IMR-90 (cell line): Measurements from ENCODE around the gene TMEM163. TPM values are rescaled to one million over a fixed set of nuclear protein-coding genes. Genes with fewer than 3 reads are reported as not detected.

ENCODE experiments used
- ATAC-seq: fragments of 200-7000 bp; cut with Tn5 transposase; 2 replicates; pipeline ENCODE4 v1.9.1; 2020; ENCODE audit warnings: low read depth, mild to moderate bottlenecking, moderate library complexity
- BruUV-seq: library from RNA; stranded (reverse); fragments of 400-500 nt; replicated peaks from 2 replicates; lab custom pipeline; 2021; lab: Mats Ljungman, UMichigan
- CTCF ChIA-PET: fragments of 300-600 bp; formaldehyde crosslinking; extraction: SDS; loops from one replicate; lab custom pipeline; 2021; ENCODE audit warnings: antibody characterized with exemption; lab: Yijun Ruan, JAX
- POLR2A ChIA-PET: fragments of 300-600 bp; sonication (Branson Sonifier 250); formaldehyde crosslinking; loops from one replicate; lab custom pipeline; 2022; ENCODE audit warnings: antibody characterized with exemption; ENCODE audit not compliant: unreplicated experiment; lab: Charles Lee
- DNase-seq: peaks from one replicate; pipeline ENCODE4 v3.0.0; 2013
- H2AFZ ChIP-seq: replicated peaks from 2 replicates; pipeline ENCODE3; 2013; ENCODE audit warnings: low read length, mild to moderate bottlenecking; ENCODE audit not compliant: poor library complexity
- H2AK5ac ChIP-seq: 2 replicates; pipeline ENCODE4 v1.6.1; 2013; ENCODE audit warnings: low read depth, low read length, inconsistent platforms
- H2AK9ac ChIP-seq: replicated peaks from 2 replicates; pipeline ENCODE3; 2013; ENCODE audit warnings: mild to moderate bottlenecking, low read depth, low read length, moderate library complexity; ENCODE audit not compliant: poor library complexity
- H2BK120ac ChIP-seq: 2 replicates; pipeline ENCODE4 v1.6.1; 2013; ENCODE audit warnings: low read depth, low read length, inconsistent platforms
- H2BK15ac ChIP-seq: 3 replicates; pipeline ENCODE4 v1.6.1; 2013; ENCODE audit warnings: low read depth, low read length, inconsistent platforms
- H2BK20ac ChIP-seq: 2 replicates; pipeline ENCODE4 v1.6.1; 2013; ENCODE audit warnings: low read depth, mild to moderate bottlenecking, inconsistent platforms, low read length, moderate library complexity
- H2BK5ac ChIP-seq: 2 replicates; pipeline ENCODE4 v1.6.1; 2013; ENCODE audit warnings: mild to moderate bottlenecking, low read depth, low read length, inconsistent platforms; ENCODE audit not compliant: poor library complexity, severe bottlenecking
- H3K14ac ChIP-seq: replicated peaks from 2 replicates; pipeline ENCODE4 v1.6.1; 2013; ENCODE audit warnings: low read depth, low read length, inconsistent platforms
- H3K18ac ChIP-seq: 2 replicates; pipeline ENCODE4 v1.6.1; 2013; ENCODE audit warnings: low read depth, low read length, control low read depth
- H3K23ac ChIP-seq: 2 replicates; pipeline ENCODE4 v1.6.1; 2013; ENCODE audit warnings: low read depth, low read length, inconsistent platforms
- H3K27ac ChIP-seq: 2 replicates; pipeline ENCODE4 v1.5.1; 2013; ENCODE audit warnings: mild to moderate bottlenecking, control low read depth, low read length; ENCODE audit not compliant: insufficient read depth
- H3K27me3 ChIP-seq: 2 replicates; pipeline ENCODE4 v1.6.1; 2013; ENCODE audit warnings: low read length; ENCODE audit not compliant: control insufficient read depth, insufficient read depth
- H3K36me3 ChIP-seq: 2 replicates; pipeline ENCODE4 v1.6.1; 2013; ENCODE audit warnings: low read length, mixed read lengths; ENCODE audit not compliant: control insufficient read depth, insufficient read depth
- H3K4ac ChIP-seq: 2 replicates; pipeline ENCODE4 v1.6.1; 2013; ENCODE audit warnings: low read depth, low read length, inconsistent platforms
- H3K4me1 ChIP-seq: 2 replicates; pipeline ENCODE4 v1.6.1; 2013; ENCODE audit warnings: low read length, mixed read lengths; ENCODE audit not compliant: control insufficient read depth, insufficient read depth
- H3K4me2 ChIP-seq: 2 replicates; pipeline ENCODE4 v1.6.1; 2013; ENCODE audit warnings: low read depth, mild to moderate bottlenecking, control low read depth, low read length, moderate library complexity
- H3K4me3 ChIP-seq: 2 replicates; pipeline ENCODE4 v1.5.1; 2013; ENCODE audit warnings: low read depth, mild to moderate bottlenecking, control low read depth, low read length, moderate library complexity; ENCODE audit not compliant: insufficient read depth
- H3K56ac ChIP-seq: 2 replicates; pipeline ENCODE4 v1.6.1; 2013; ENCODE audit warnings: low read length, inconsistent platforms; ENCODE audit not compliant: insufficient read depth; ENCODE audit errors: extremely low read depth
- H3K79me1 ChIP-seq, 2 experiments: 2 replicates each; pipeline ENCODE4 v1.6.1; 2013; ENCODE audit warnings: low read length in 2 of 2, inconsistent platforms in 1 of 2, low read depth in 1 of 2
- H3K9ac ChIP-seq: 2 replicates; pipeline ENCODE4 v1.6.1; 2013; ENCODE audit warnings: low read depth, low read length, control low read depth
- H3K9me1 ChIP-seq: 2 replicates; pipeline ENCODE4 v1.6.1; 2013; ENCODE audit warnings: low read length, inconsistent platforms; ENCODE audit not compliant: insufficient read depth
- H3K9me3 ChIP-seq: 2 replicates; pipeline ENCODE4 v1.6.1; 2013; ENCODE audit warnings: low read length; ENCODE audit not compliant: control insufficient read depth, insufficient read depth
- H4K20me1 ChIP-seq: 2 replicates; pipeline ENCODE4 v1.6.1; 2013; ENCODE audit warnings: low read length, inconsistent platforms; ENCODE audit not compliant: insufficient read depth
- H4K5ac ChIP-seq: 2 replicates; pipeline ENCODE4 v1.6.1; 2013; ENCODE audit warnings: mild to moderate bottlenecking, low read depth, low read length, control low read depth
- H4K8ac ChIP-seq, 2 experiments: 2 replicates each; pipeline ENCODE4 v1.6.1; 2013; ENCODE audit warnings: low read depth in 2 of 2, low read length in 2 of 2, control low read depth in 1 of 2, inconsistent platforms in 1 of 2
- H4K91ac ChIP-seq: 2 replicates; pipeline ENCODE4 v1.6.1; 2013; ENCODE audit warnings: low read depth, low read length, inconsistent platforms; ENCODE audit not compliant: insufficient read depth
- FOS ChIP-seq: fragments of 150-350 bp; IDR thresholded peaks from 2 replicates; pipeline ENCODE4 v1.6.1; 2016; ENCODE audit warnings: low read depth, low read length
- RFX5 ChIP-seq: IDR thresholded peaks from 2 replicates; pipeline ENCODE4 v1.8.0; 2012; ENCODE audit warnings: low read depth, mild to moderate bottlenecking, low read length, moderate library complexity
- WGBS, 2 experiments: methylation state at CpG; one replicate each; pipeline versions ENCODE4 v1.1.5 to v1.1.7; 2013; ENCODE audit warnings: missing lambda C conversion rate in 2 of 2; ENCODE audit not compliant: insufficient read length in 1 of 2; ENCODE audit errors: extremely low coverage in 2 of 2; 5-methylcytosine and 5-hydroxymethylcytosine counted together
- dilution Hi-C: fragments of 300-500 bp; cut with HindIII; formaldehyde crosslinking; loops from one replicate; pipeline ENCODE4 v1.14.3; 2018; ENCODE audit warnings: low sequenced_read_pairs; ENCODE audit not compliant: unreplicated experiment
- in situ Hi-C: fragments of 300-500 bp; cut with MboI; formaldehyde crosslinking; loops from 3 replicates; pipeline ENCODE4 v1.14.3; 2019; ENCODE audit warnings: low sequenced_read_pairs, inconsistent platforms, mixed read lengths
- intact Hi-C: fragments of 100-400 bp; cut with micrococcal nuclease; formaldehyde crosslinking; loops from 2 replicates; pipeline ENCODE4 v1.10.0; 2022
- polyA plus RNA-seq, 3 experiments: library from polyadenylated mRNA; depleted of rRNA; stranded (reverse); fragments of >200 nt; gene quantifications; 2 replicates each; pipeline ENCODE4 v1.2.3, GENCODE V29; 2012; ENCODE audit warnings: low replicate concordance in 1 of 3
- total RNA-seq: library from RNA; depleted of rRNA; stranded (reverse); fragments of >200 nt; gene quantifications from 2 replicates; pipeline ENCODE4 v1.2.3, GENCODE V29; 2012
- TF ChIP-seq, protein P1 (sequence below): fragments of 150-350 bp; IDR thresholded peaks from 2 replicates; pipeline ENCODE4 v1.6.1; 2017; ENCODE audit warnings: mild to moderate bottlenecking, antibody characterized with exemption, low read length, low read depth

TMEM163 gene
- total and polyA plus RNA-seq, 2 of the 4 experiments (the other 2 are of a cell fraction) = not detected

GRCh38 chr2:134537702-134538101 lies 181.1 kb downstream of the TMEM163 start:
- H3K9ac ChIP-seq = no peak overlapping the region
- H3K4ac ChIP-seq = no peak overlapping the region
- H3K79me1 ChIP-seq = no peaks in the 10 kb centered on the region
- no peak overlapping the region for H4K8ac ChIP-seq
- no peak overlapping the region for H3K4me2 ChIP-seq
- no peaks in the 10 kb centered on the region for H3K36me3 ChIP-seq
- ChIA-PET CTCF (no interaction called here), POLR2A (interaction anchor here (0.6 kb wide), 1 partner anchor 45 kb away, joined by 3 read pairs; no protein-coding TSS in a partner anchor)
- H4K91ac ChIP-seq = no peak overlapping the region
- no peak overlapping the region for H2AK9ac ChIP-seq
- no peak overlapping the region for H3K56ac ChIP-seq
- no peak overlapping the region for H2BK120ac ChIP-seq
- no peak overlapping the region for H2AK5ac ChIP-seq
- intact Hi-C loops (no loop called here), dilution Hi-C loops (no loop called here), in situ Hi-C loops (no loop called here)
- no peaks in the 10 kb centered on the region for H4K20me1 ChIP-seq
- no CpG with 5 or more reads among the region's 4 CpGs for WGBS, 2 experiments
- no peak overlapping the region for H2AFZ ChIP-seq
- peaks cover 11% of the 10 kb centered on the region for H3K27me3 ChIP-seq
- H3K4me1 ChIP-seq = no peaks in the 10 kb centered on the region
- H3K27ac ChIP-seq = no peak overlapping the region
- no peaks in the 10 kb centered on the region for H3K9me1 ChIP-seq
- no peak overlapping the region for H2BK15ac ChIP-seq
- H3K23ac ChIP-seq = no peak overlapping the region
- H2BK20ac ChIP-seq = no peak overlapping the region
- H3K9me3 ChIP-seq = no peaks in the 10 kb centered on the region
- no TSS peak for BruUV-seq
- no peak overlapping the region for H4K5ac ChIP-seq
- H2BK5ac ChIP-seq = no peak overlapping the region
- DNase-seq (no peak), ATAC-seq (no peak)
- H3K4me3 ChIP-seq = no peak overlapping the region
- no peak overlapping the region for H3K18ac ChIP-seq
- no peak overlapping the region for H3K14ac ChIP-seq
- TF ChIP-seq, protein P1, sequence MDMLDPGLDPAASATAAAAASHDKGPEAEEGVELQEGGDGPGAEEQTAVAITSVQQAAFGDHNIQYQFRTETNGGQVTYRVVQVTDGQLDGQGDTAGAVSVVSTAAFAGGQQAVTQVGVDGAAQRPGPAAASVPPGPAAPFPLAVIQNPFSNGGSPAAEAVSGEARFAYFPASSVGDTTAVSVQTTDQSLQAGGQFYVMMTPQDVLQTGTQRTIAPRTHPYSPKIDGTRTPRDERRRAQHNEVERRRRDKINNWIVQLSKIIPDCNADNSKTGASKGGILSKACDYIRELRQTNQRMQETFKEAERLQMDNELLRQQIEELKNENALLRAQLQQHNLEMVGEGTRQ = no peak
- no peak for TF ChIP-seq RFX5
- no peak for TF ChIP-seq FOS
